ENCODE measurements around the gene OGDHL.
"Not testable (repeated sequence)": the region's sequence is repeated elsewhere in the genome, so short reads cannot be mapped to it uniquely, and the experiment has no call there.

The OGDHL gene

GRCh38 chr10:49738616-49739360 is 23.3 kb downstream of the OGDHL start:
- DNase-seq = no peak

- no peak for DNase-seq
These were observed 24.5 kb downstream of the OGDHL start for GRCh38 chr10:49737474-49738201.

- DNase-seq = no peak
These were observed 25.5 kb downstream of the OGDHL start for GRCh38 chr10:49736564-49737113.

- no peak for DNase-seq
These were observed 26.1 kb downstream of the OGDHL start for GRCh38 chr10:49735848-49736563.

GRCh38 chr10:49735161-49735560 is 27.0 kb downstream of the OGDHL start:
- DNase-seq = no peak

- DNase-seq = no peak
These were observed 27.4 kb downstream of the OGDHL start for GRCh38 chr10:49734676-49735075.

- DNase-seq = no peak
These were observed 28.3 kb downstream of the OGDHL start for GRCh38 chr10:49733866-49734265.

GRCh38 chr10:49726593-49726992 is 35.5 kb downstream of the OGDHL start:
- no peak for DNase-seq

GRCh38 chr10:49715157-49715556 is 47.0 kb downstream of the OGDHL start:
- not testable (repeated sequence) for DNase-seq

- DNase-seq = no peak
These were observed 48.9 kb downstream of the OGDHL start for GRCh38 chr10:49713266-49713665.

- DNase-seq = no peak
These were observed 50.6 kb downstream of the OGDHL start for GRCh38 chr10:49711481-49711880.

- DNase-seq = no peak
These were observed 51.2 kb downstream of the OGDHL start for GRCh38 chr10:49710966-49711365.

- DNase-seq = no peak
These were observed 52.2 kb downstream of the OGDHL start for GRCh38 chr10:49709934-49710333.

GRCh38 chr10:49707585-49707984 is 54.5 kb downstream of the OGDHL start:
- DNase-seq = no peak

- DNase-seq = no peak
These were observed 61.1 kb downstream of the OGDHL start for GRCh38 chr10:49700997-49701396.

- DNase-seq = no peak
These were observed 61.9 kb downstream of the OGDHL start for GRCh38 chr10:49700211-49700610.

- DNase-seq = no peak
These were observed 63.4 kb downstream of the OGDHL start for GRCh38 chr10:49698679-49699078.

GRCh38 chr10:49696311-49696710 is 65.8 kb downstream of the OGDHL start:
- DNase-seq = no peak

GRCh38 chr10:49694466-49694865 is 67.7 kb downstream of the OGDHL start:
- no peak for DNase-seq

GRCh38 chr10:49691588-49691987 is 70.5 kb downstream of the OGDHL start:
- no peak for DNase-seq

- no peak for DNase-seq
These were observed 71.3 kb downstream of the OGDHL start for GRCh38 chr10:49690698-49691356.

GRCh38 chr10:49689882-49690510 is 72.1 kb downstream of the OGDHL start:
- no peak for DNase-seq
